Choroid plexus epithelial cell (primary cell): ENCODE results near the gene SEC24D.

Source experiments
- DNase-seq: peaks from one replicate; pipeline ENCODE4 v3.0.0-alpha.2; 2010; ENCODE audit warnings: low read depth
- H3K4me3 ChIP-seq: 2 replicates; pipeline ENCODE4 v1.5.1; 2011; ENCODE audit warnings: low read depth, mild to moderate bottlenecking, control low read depth, low read length, moderate library complexity
- TF ChIP-seq, protein P1 (sequence below): conservative IDR thresholded peaks from 2 replicates; pipeline ENCODE4 v1.5.1; 2011; ENCODE audit warnings: low read depth, mild to moderate bottlenecking, control low read depth, inconsistent platforms, low read length, moderate library complexity

SEC24D gene

DNA sequence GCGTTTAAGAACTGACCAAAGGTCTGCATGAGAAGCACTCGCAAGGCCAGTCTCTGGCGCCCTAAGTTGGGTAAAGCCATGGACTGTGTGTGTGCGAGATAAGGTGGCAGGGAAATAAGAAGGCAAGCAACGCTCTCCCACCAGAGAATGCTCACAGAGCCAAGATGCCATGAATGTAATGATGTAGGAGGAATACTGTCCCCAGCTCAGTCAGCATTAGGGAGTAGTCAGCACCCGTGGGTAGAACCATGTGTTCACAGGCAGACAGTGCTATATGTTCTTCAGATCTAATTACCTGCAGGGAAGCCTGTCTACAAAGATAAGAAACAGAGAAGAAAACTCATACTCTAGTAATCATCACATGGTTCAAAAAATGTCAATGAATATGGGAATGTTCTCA is 68.8 kb downstream of the SEC24D start:
- no peak for DNase-seq
- H3K4me3 ChIP-seq: no peak overlapping the region
- TF ChIP-seq, protein P1, sequence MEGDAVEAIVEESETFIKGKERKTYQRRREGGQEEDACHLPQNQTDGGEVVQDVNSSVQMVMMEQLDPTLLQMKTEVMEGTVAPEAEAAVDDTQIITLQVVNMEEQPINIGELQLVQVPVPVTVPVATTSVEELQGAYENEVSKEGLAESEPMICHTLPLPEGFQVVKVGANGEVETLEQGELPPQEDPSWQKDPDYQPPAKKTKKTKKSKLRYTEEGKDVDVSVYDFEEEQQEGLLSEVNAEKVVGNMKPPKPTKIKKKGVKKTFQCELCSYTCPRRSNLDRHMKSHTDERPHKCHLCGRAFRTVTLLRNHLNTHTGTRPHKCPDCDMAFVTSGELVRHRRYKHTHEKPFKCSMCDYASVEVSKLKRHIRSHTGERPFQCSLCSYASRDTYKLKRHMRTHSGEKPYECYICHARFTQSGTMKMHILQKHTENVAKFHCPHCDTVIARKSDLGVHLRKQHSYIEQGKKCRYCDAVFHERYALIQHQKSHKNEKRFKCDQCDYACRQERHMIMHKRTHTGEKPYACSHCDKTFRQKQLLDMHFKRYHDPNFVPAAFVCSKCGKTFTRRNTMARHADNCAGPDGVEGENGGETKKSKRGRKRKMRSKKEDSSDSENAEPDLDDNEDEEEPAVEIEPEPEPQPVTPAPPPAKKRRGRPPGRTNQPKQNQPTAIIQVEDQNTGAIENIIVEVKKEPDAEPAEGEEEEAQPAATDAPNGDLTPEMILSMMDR: no peak

DNA sequence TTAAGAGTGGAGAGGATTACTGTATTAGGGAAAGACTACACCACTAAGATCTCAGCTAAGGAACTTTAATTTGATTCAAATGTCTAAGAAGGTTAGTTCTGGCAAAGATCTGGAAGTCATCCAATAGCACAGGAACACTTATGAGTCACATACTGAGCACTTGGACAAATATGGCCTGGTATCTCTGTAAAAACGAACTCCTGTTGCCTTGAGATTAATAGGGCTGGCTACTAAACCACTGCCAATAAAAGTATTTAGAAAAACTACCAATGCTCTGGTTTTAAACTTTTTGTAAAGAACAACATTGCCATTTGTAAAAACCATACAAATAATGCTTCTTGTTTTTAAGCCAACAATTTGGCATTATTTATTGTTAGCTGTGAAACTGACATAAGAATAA is 70.5 kb downstream of the SEC24D start:
- TF ChIP-seq, protein P1: no peak
- H3K4me3 ChIP-seq: no peak overlapping the region
- DNase-seq: peak; percentile 99

DNA sequence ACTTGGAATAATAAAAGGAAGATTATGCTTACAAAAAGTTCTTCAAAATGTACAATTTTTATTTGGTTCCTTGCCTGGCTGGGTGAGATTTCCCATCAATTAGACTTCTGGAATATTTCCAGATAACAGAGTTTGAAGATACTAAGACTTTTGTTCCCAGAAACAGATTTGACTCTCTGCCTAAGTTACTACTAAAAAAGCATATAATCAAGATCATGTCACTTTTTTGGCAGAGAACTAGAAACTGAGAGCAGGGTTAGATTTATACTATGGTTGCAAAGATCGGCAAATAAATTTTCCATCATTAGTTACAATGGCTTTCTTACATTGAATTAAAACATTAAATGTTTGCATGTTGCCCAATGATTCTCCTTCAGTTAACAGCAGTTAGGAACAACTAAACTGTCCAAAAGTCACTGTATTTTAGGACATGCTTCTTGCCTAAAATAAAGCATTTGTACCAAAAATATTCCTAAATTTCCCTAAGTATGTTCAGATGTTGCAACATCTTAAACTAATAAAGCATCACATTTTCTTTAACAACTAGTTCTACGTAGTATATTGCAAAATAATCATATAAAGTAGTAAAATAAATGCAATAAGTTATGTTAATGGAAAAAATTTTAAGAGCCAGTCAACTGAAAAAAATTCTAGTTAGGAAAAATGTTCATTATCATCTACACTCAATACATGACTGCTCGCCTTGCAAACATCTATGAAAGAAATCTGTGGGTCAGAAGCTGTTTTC is 73.0 kb downstream of the SEC24D start:
- TF ChIP-seq, protein P1: no peak
- DNase-seq: no peak
- no peak overlapping the region for H3K4me3 ChIP-seq

DNA sequence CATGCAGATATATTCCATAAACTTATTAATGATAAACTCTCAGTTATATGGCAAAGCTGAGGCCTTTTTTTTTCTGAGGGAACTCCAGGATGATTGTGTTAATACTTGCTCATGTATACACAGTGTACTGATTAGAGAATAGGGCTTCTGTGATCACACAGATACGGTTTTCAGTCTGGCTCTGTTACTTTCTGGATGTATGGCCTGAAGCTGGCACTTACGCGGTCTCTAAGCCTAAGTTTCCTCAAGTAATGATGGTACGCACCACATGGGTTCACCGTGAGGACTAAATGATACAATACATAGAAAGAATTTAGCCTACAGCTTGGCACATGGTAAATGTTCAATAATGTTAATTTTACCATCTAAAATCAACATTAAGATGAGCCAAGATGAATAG is 73.8 kb downstream of the SEC24D start:
- TF ChIP-seq, protein P1: no peak
- DNase-seq: no peak
- no peak overlapping the region for H3K4me3 ChIP-seq

GRCh38 chr4:118761397-118762016 is 74.4 kb downstream of the SEC24D start:
- H3K4me3 ChIP-seq: no peak overlapping the region
- TF ChIP-seq, protein P1: no peak
- DNase-seq: no peak

GRCh38 chr4:118760493-118760892 is 75.4 kb downstream of the SEC24D start:
- no peak for DNase-seq
- TF ChIP-seq, protein P1: no peak
- no peak overlapping the region for H3K4me3 ChIP-seq

DNA sequence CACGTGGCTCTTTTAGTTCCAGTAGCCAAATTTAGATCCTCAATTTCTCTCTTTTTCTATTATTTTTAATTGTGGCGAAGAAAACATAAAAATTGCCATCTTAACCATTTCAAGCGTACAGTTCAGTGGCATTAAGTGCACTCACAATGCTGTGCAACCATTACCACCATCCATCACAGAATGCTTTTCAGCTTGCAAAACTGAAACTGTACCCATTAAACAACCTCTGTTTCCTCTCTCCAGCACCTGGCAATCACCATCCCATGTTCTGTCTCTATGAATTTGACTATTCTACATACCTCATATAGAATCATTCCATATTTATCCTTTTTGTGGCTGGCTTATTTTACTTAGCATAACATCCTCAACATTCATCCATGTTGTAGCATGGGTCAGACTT is 75.8 kb downstream of the SEC24D start:
- TF ChIP-seq, protein P1: no peak
- no peak for DNase-seq
- no peak overlapping the region for H3K4me3 ChIP-seq
